Endodermal cell (in vitro differentiated cells): Measurements from ENCODE around the gene DIMT1. TPM values are rescaled to one million over a fixed set of nuclear protein-coding genes. Genes with fewer than 3 reads are reported as not detected.

ENCODE experiments used
- DNase-seq: peaks from one replicate; pipeline ENCODE4 v3.0.0-alpha.2; 2017
- H3K27ac ChIP-seq: 2 replicates; pipeline ENCODE4 v1.5.1; 2013; ENCODE audit warnings: mild to moderate bottlenecking, low read depth, low read length, moderate library complexity
- H3K27me3 ChIP-seq: 2 replicates; pipeline ENCODE4 v1.6.1; 2013; ENCODE audit warnings: mild to moderate bottlenecking, low read length, moderate library complexity; ENCODE audit not compliant: insufficient read depth, control insufficient read depth, poor library complexity, severe bottlenecking
- H3K36me3 ChIP-seq: 2 replicates; pipeline ENCODE4 v1.7.0; 2013; ENCODE audit warnings: mild to moderate bottlenecking, low read length, moderate library complexity; ENCODE audit not compliant: control insufficient read depth, insufficient read depth
- H3K4me1 ChIP-seq: one replicate; pipeline ENCODE4 v1.7.0; 2013; ENCODE audit warnings: low read length; ENCODE audit not compliant: control insufficient read depth, insufficient read depth
- H3K4me3 ChIP-seq: 2 replicates; pipeline ENCODE4 v1.5.1; 2013; ENCODE audit warnings: mild to moderate bottlenecking, low read length, moderate library complexity
- H3K9ac ChIP-seq: 2 replicates; pipeline ENCODE4 v1.6.1; 2013; ENCODE audit warnings: mild to moderate bottlenecking, low read length, moderate library complexity; ENCODE audit not compliant: poor library complexity, severe bottlenecking; ENCODE audit errors: extremely low read depth
- H3K9me3 ChIP-seq: 2 replicates; pipeline ENCODE4 v1.6.1; 2013; ENCODE audit warnings: mild to moderate bottlenecking, low read length, moderate library complexity; ENCODE audit not compliant: control insufficient read depth
- H3K27ac Mint-ChIP-seq: 2 replicates; pipeline ENCODE4 v1.8.0; 2020; ENCODE audit warnings: mixed read lengths
- H3K27me3 Mint-ChIP-seq: 2 replicates; pipeline ENCODE4 v1.8.0; 2021; ENCODE audit warnings: mild to moderate bottlenecking, mixed read lengths; ENCODE audit not compliant: insufficient read depth
- H3K36me3 Mint-ChIP-seq: 2 replicates; pipeline ENCODE4 v1.8.0; 2020; ENCODE audit warnings: low read depth, mixed read lengths
- H3K4me1 Mint-ChIP-seq: 2 replicates; pipeline ENCODE4 v1.8.0; 2020; ENCODE audit warnings: mixed read lengths
- H3K4me3 Mint-ChIP-seq: 2 replicates; pipeline ENCODE4 v1.8.0; 2020; ENCODE audit warnings: mild to moderate bottlenecking, moderate library complexity, mixed read lengths
- H3K9me3 Mint-ChIP-seq: 2 replicates; pipeline ENCODE4 v1.8.0; 2020; ENCODE audit warnings: mild to moderate bottlenecking, mixed read lengths
- CTCF ChIP-seq: fragments of 200-600 bp; sonication (generic); conservative IDR thresholded peaks from 2 replicates; pipeline ENCODE4 v1.5.0; 2021; ENCODE audit warnings: antibody characterized with exemption, mild to moderate bottlenecking
- WGBS, 2 experiments: methylation state at CpG; one replicate each; pipeline versions ENCODE4 v1.1.5 to v1.1.7; 2013; ENCODE audit warnings: missing lambda C conversion rate in 2 of 2, mixed read lengths in 1 of 2; ENCODE audit not compliant: insufficient coverage in 1 of 2, insufficient read length in 1 of 2; 5-methylcytosine and 5-hydroxymethylcytosine counted together
- total RNA-seq, 2 donors: library from RNA; stranded (reverse); fragmentation: NEBNext Ultra II Directional in 1 of 2; extraction: Animal tissue kit (Norgen Biotek cat#: 25700) in 1 of 2; gene quantifications; 2 replicates in 1 of 2; 3 replicates in 1 of 2; pipeline ENCODE4 v1.2.1, GENCODE V29; 2021

The DIMT1 gene
- total RNA-seq, 2 donors from 2014 or later: 22.7 to 25.6 TPM

GRCh38 chr5:62373382-62373781 is 30.3 kb downstream of the DIMT1 start:
- Mint-ChIP-seq H3K36me3 (peaks cover 55% of the 10 kb centered on the region), H3K9me3 (no peaks in the 10 kb centered on the region), H3K4me1 (no peaks in the 10 kb centered on the region), H3K4me3 (no peak overlapping the region), H3K27me3 (no peaks in the 10 kb centered on the region), H3K27ac (no peak overlapping the region)
- no peak for DNase-seq
- Histone ChIP-seq H3K9ac (no peak overlapping the region), H3K36me3 (peaks cover 80% of the 10 kb centered on the region), H3K4me1 (no peaks in the 10 kb centered on the region), H3K27ac (no peak overlapping the region), H3K9me3 (no peaks in the 10 kb centered on the region), H3K4me3 (no peak overlapping the region), H3K27me3 (no peaks in the 10 kb centered on the region)
- TF ChIP-seq CTCF: no peak
- WGBS, 2 experiments: 98% methylated on average over 3 of the region's 3 CpGs; no CpG with 5 or more reads in 1 of the 2 experiments

GRCh38 chr5:62372600-62372999 is 31.1 kb downstream of the DIMT1 start:
- 99 to 100% methylated on average over 2 to 3 of the region's 3 CpGs for WGBS, 2 experiments

GRCh38 chr5:62371409-62371808 is 32.3 kb downstream of the DIMT1 start:
- no peak overlapping the region for H3K27ac ChIP-seq
- Mint-ChIP-seq H3K4me1 (no peaks in the 10 kb centered on the region), H3K4me3 (no peak overlapping the region), H3K36me3 (peaks cover 51% of the 10 kb centered on the region), H3K9me3 (no peaks in the 10 kb centered on the region), H3K27me3 (no peaks in the 10 kb centered on the region), H3K27ac (no peak overlapping the region)
- peaks cover 80% of the 10 kb centered on the region for H3K36me3 ChIP-seq
- H3K27me3 ChIP-seq: no peaks in the 10 kb centered on the region
- no peak for TF ChIP-seq CTCF
- no peaks in the 10 kb centered on the region for H3K9me3 ChIP-seq
- DNase-seq: no peak
- no peak overlapping the region for H3K4me3 ChIP-seq
- H3K4me1 ChIP-seq: no peaks in the 10 kb centered on the region
- H3K9ac ChIP-seq: no peak overlapping the region

More at GRCh38 chr5:62372600-62372999, 31.1 kb downstream of the DIMT1 start:
- Mint-ChIP-seq H3K36me3 (peaks cover 48% of the 10 kb centered on the region), H3K27me3 (no peaks in the 10 kb centered on the region), H3K9me3 (no peaks in the 10 kb centered on the region), H3K4me3 (no peak overlapping the region), H3K27ac (no peak overlapping the region), H3K4me1 (no peaks in the 10 kb centered on the region)
- Histone ChIP-seq H3K4me3 (no peak overlapping the region), H3K27me3 (no peaks in the 10 kb centered on the region), H3K27ac (no peak overlapping the region), H3K9me3 (no peaks in the 10 kb centered on the region), H3K4me1 (no peaks in the 10 kb centered on the region), H3K36me3 (peaks cover 78% of the 10 kb centered on the region), H3K9ac (no peak overlapping the region)
- TF ChIP-seq CTCF: no peak
- DNase-seq: no peak
